GM12873 (cell line): ENCODE data around the gene TCEAL9.

Experiments
- CTCF ChIP-seq: IDR thresholded peaks from 2 replicates; pipeline ENCODE4 v1.5.1; 2012; ENCODE audit warnings: low read depth, mild to moderate bottlenecking, moderate library complexity, low read length, control low read depth; ENCODE audit not compliant: insufficient read depth; ENCODE audit errors: missing control alignments

The TCEAL9 gene

DNA sequence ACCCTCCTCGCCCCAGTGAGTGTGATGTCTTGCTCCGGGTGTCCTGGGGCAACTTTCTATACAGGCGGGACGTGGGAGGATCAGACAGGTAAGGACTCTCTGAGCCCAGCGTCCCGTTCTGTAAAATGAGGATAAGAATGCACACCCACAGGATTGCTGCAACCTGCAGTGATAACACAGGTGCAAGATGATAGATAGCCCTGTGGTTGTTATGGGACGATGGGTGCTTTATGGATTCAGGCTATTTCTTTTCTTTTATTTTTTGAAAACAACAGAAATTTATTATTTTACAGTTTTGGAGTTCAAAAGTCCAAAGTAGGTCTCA, 48.7 kb downstream of the TCEAL9 start:
- TF ChIP-seq CTCF: no peak

DNA sequence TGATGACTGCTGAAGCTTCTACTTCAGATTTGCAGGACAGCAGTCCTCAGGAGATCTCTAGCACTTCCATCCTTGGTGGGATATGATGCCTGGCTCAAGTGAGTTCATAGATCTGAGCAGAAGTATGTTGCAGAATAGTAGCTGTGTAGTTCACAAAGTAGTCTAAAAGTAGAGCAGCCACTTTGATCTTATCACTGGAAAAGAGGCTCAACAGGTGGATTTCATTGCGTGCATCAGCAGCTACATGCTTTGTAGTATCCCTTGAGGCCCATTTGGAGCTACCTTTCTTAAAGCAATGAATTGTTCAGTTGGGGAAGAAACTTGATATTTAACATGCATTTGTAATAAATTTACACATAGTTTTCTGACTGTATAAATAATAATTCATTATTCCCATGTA, 50.0 kb downstream of the TCEAL9 start:
- TF ChIP-seq CTCF: no peak

DNA sequence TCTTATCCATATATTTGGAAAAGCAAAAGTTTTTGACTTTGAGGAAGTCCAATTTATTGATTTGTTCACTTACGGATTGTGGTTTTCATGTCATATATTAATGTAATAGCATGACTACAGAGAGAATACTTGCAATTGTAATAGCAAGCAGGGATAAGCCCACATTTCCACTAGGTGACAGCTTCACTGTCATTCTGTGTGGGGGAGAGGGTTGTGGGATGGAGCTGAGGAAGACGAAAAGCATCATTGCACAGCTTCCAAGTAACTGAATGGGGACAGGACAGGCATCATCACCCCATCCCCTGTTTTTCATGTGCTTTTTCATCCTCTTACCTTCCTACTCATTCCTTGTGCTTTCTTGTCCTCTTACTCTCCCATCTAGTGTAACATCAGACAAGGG, 51.5 kb downstream of the TCEAL9 start:
- TF ChIP-seq CTCF: no peak
